ENCODE results near the gene IFT27. TPM values are rescaled to one million over a fixed set of nuclear protein-coding genes. Genes with fewer than 3 reads are reported as not detected.

Gene IFT27
- total RNA-seq, 1 donor from 2014 or later = 31.7 TPM

DNA sequence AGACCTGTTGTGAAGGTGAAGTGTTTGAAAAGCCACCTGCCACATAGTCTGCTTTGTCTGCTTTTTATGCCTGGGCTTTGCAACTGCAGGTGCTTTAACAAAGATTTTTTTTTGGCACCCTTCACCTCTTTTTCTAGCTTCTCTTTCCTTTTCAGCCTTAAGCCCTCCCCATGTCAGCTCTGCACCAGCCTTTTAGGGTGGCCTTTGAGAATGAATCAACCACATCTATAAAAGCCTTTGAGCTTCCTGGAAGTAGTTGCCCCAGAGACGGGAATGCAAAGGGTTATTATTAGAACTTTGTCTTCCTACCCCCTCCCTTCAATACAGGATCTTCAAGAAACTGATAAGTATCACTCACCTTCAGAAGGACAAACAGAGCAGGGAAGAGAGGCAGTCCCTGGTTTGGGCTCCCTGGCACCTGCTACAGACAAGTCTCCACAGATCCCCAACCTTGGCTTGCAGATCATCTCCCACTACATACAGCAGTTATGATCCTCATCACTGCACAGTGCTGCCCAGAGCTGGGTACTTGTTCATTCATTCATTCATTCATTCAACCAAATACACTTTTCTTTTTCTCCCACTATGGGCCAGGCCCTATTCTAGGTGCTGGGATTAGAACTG, 32.9 kb upstream of the IFT27 start:
- H3K4me1 Mint-ChIP-seq = peaks cover 15% of the 10 kb centered on the region
- H3K4me2 ChIP-seq = peak overlapping the region; percentile 13
- H3K9me3 Mint-ChIP-seq = peaks cover under 1% of the 10 kb centered on the region
- no peak overlapping the region for H3K27ac Mint-ChIP-seq
- DNase-seq (ENCODE audit: low spot score) = no peak
- peaks cover 14% of the 10 kb centered on the region for H3K4me1 ChIP-seq
- no peak overlapping the region for H3K27ac ChIP-seq
- no peaks in the 10 kb centered on the region for H3K9me3 ChIP-seq (ENCODE audit: low read depth)
- no peak overlapping the region for H3K4me3 Mint-ChIP-seq
- H3K36me3 Mint-ChIP-seq = no peaks in the 10 kb centered on the region
- no peaks in the 10 kb centered on the region for H3F3A ChIP-seq (ENCODE audit: low read depth)
- peaks cover 16% of the 10 kb centered on the region for H3K27me3 Mint-ChIP-seq (ENCODE audit: insufficient read depth, low read depth)
- TF ChIP-seq, protein P1, sequence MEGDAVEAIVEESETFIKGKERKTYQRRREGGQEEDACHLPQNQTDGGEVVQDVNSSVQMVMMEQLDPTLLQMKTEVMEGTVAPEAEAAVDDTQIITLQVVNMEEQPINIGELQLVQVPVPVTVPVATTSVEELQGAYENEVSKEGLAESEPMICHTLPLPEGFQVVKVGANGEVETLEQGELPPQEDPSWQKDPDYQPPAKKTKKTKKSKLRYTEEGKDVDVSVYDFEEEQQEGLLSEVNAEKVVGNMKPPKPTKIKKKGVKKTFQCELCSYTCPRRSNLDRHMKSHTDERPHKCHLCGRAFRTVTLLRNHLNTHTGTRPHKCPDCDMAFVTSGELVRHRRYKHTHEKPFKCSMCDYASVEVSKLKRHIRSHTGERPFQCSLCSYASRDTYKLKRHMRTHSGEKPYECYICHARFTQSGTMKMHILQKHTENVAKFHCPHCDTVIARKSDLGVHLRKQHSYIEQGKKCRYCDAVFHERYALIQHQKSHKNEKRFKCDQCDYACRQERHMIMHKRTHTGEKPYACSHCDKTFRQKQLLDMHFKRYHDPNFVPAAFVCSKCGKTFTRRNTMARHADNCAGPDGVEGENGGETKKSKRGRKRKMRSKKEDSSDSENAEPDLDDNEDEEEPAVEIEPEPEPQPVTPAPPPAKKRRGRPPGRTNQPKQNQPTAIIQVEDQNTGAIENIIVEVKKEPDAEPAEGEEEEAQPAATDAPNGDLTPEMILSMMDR (IDR thresholded peaks at IDR 0.05) = no peak
- TF ChIP-seq EZH2 (IDR thresholded peaks at IDR 0.05) (no peak), EZH2phosphoT487 (IDR thresholded peaks at IDR 0.05) (no peak)
- no peak overlapping the region for H3K4me3 ChIP-seq
- peaks cover 17% of the 10 kb centered on the region for H3K27me3 ChIP-seq
- H3K9ac ChIP-seq = no peak overlapping the region
- H2AFZ ChIP-seq (replicated peaks) = no peak overlapping the region
- H3K79me2 ChIP-seq (ENCODE audit: low read depth) = no peaks in the 10 kb centered on the region
- no peaks in the 10 kb centered on the region for H4K20me1 ChIP-seq (ENCODE audit: low read depth)
- no peaks in the 10 kb centered on the region for H3K36me3 ChIP-seq

DNA sequence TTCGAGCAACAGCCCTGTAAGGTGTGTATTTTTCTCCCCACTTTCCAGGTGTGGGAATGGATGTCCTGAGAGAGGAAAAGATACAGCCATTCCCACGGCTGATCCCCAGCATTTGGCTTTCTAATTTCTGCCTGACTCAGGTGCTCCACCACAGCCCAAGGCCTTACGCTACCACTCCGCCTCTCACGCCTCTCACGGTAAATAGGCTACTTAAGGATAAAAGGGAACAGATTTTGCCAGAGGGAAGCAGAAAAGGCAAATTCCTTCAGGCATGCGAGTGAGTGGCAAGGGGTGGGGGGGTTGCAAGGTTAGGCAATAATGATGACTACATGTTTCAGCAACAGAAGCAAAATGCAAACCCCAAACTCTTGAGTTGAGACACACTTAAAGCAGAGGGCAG, 31.7 kb upstream of the IFT27 start:
- no peak for TF ChIP-seq EZH2phosphoT487 (IDR thresholded peaks at IDR 0.05)
- TF ChIP-seq, protein P1 (IDR thresholded peaks at IDR 0.05) = no peak
- TF ChIP-seq EZH2 (IDR thresholded peaks at IDR 0.05) = no peak
- H3K27me3 Mint-ChIP-seq (ENCODE audit: insufficient read depth, low read depth) = peaks cover 10% of the 10 kb centered on the region
- Histone ChIP-seq H3K79me2 (ENCODE audit: low read depth) (no peaks in the 10 kb centered on the region), H3F3A (ENCODE audit: low read depth) (no peaks in the 10 kb centered on the region), H4K20me1 (ENCODE audit: low read depth) (no peaks in the 10 kb centered on the region), H3K9me3 (ENCODE audit: low read depth) (no peaks in the 10 kb centered on the region), H3K27me3 (peaks cover 8% of the 10 kb centered on the region), H3K4me1 (peaks cover 14% of the 10 kb centered on the region), H3K4me3 (no peak overlapping the region), H3K36me3 (no peaks in the 10 kb centered on the region), H3K4me2 (peak overlapping the region; percentile 11), H3K9ac (no peak overlapping the region), H2AFZ (replicated peaks) (no peak overlapping the region), H3K27ac (no peak overlapping the region)
- no peaks in the 10 kb centered on the region for H3K9me3 Mint-ChIP-seq
- no peak overlapping the region for H3K4me3 Mint-ChIP-seq
- H3K36me3 Mint-ChIP-seq = no peaks in the 10 kb centered on the region
- peaks cover 15% of the 10 kb centered on the region for H3K4me1 Mint-ChIP-seq
- H3K27ac Mint-ChIP-seq = no peak overlapping the region
- peak; percentile 38 for DNase-seq (ENCODE audit: low spot score)

DNA sequence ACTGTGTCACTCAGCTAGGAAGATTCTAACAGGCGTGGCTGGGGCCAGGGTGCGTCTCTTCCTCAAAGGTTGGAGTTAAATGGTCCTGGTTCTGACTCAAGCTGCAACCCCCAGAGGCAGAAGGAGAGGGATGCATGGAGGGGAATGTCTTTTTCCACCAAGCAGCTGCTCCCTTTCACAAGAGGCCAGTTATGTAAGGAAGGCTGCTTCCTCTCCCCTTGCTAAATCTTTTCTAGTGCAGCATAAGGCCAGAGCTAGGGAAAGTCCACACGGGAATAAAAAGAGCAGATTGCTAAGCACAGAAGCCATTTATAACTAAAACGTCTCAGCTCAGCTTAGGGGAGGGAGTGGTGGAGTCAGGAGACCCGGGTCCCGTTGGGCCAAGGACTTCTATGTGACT, 30.9 kb upstream of the IFT27 start:
- peaks cover 10% of the 10 kb centered on the region for H3K27me3 Mint-ChIP-seq (ENCODE audit: insufficient read depth, low read depth)
- Histone ChIP-seq H3K4me3 (no peak overlapping the region), H3K36me3 (no peaks in the 10 kb centered on the region), H3K79me2 (ENCODE audit: low read depth) (no peaks in the 10 kb centered on the region), H3K27me3 (peaks cover 8% of the 10 kb centered on the region), H3K4me1 (peaks cover 14% of the 10 kb centered on the region), H4K20me1 (ENCODE audit: low read depth) (no peaks in the 10 kb centered on the region), H3K9me3 (ENCODE audit: low read depth) (no peaks in the 10 kb centered on the region), H3F3A (ENCODE audit: low read depth) (no peaks in the 10 kb centered on the region), H3K4me2 (no peak overlapping the region), H3K27ac (no peak overlapping the region), H3K9ac (no peak overlapping the region), H2AFZ (replicated peaks) (no peak overlapping the region)
- no peak overlapping the region for H3K4me3 Mint-ChIP-seq
- no peak overlapping the region for H3K27ac Mint-ChIP-seq
- TF ChIP-seq EZH2phosphoT487 (IDR thresholded peaks at IDR 0.05) (no peak), EZH2 (IDR thresholded peaks at IDR 0.05) (no peak)
- TF ChIP-seq, protein P1 (IDR thresholded peaks at IDR 0.05) = no peak
- no peaks in the 10 kb centered on the region for H3K9me3 Mint-ChIP-seq
- peaks cover 15% of the 10 kb centered on the region for H3K4me1 Mint-ChIP-seq
- DNase-seq (ENCODE audit: low spot score) = no peak
- H3K36me3 Mint-ChIP-seq = no peaks in the 10 kb centered on the region

Measured in neural progenitor cell (in vitro differentiated cells).